Common myeloid progenitor, CD34-positive (primary cell): ENCODE data around the gene ZBTB48.
A peak's percentile ranks its signal among the peaks of the same experiment; 100 is the strongest.

ENCODE experiments used
- CTCF ChIA-PET: fragments of 350-600 bp; sonication (Branson Sonifier 250); formaldehyde crosslinking; loops from one replicate; lab custom pipeline; 2021; ENCODE audit warnings: antibody characterized with exemption; lab: Charles Lee
- POLR2A ChIA-PET: fragments of 350-600 bp; sonication (Branson Sonifier 250); formaldehyde crosslinking; loops from one replicate; lab custom pipeline; 2021; ENCODE audit warnings: antibody characterized with exemption; lab: Charles Lee
- DNase-seq, 3 donors: peaks; one replicate each; pipeline versions ENCODE4 v3.0.0 to v3.0.0-alpha.2; 2013
- H3K27ac ChIP-seq, 2 experiments: 1 replicate in 1 of 2; 2 replicates in 1 of 2; pipeline ENCODE4 v1.7.0; 2013; ENCODE audit warnings: inconsistent platforms in 2 of 2, low read length in 2 of 2, mild to moderate bottlenecking in 2 of 2, low read depth in 1 of 2, moderate library complexity in 1 of 2; ENCODE audit not compliant: severe bottlenecking in 2 of 2, insufficient read depth in 1 of 2, poor library complexity in 1 of 2
- H3K27me3 ChIP-seq, 5 experiments: replicated peaks in 2 of 5; 1 replicate in 3 of 5; 2 replicates in 2 of 5; pipeline versions ENCODE4 v1.6.1 to v1.7.0; 2013; ENCODE audit warnings: low read length in 4 of 5, mild to moderate bottlenecking in 2 of 5, moderate library complexity in 2 of 5, inconsistent platforms in 1 of 5; ENCODE audit not compliant: insufficient read depth in 5 of 5, control insufficient read depth in 4 of 5
- H3K36me3 ChIP-seq, 4 experiments: 1 replicate in 2 of 4; 2 replicates in 2 of 4; pipeline versions ENCODE4 v1.6.1 to v1.7.0; 2013; ENCODE audit warnings: low read length in 3 of 4, control low read depth in 1 of 4, mild to moderate bottlenecking in 1 of 4; ENCODE audit not compliant: control insufficient read depth in 4 of 4, insufficient read depth in 4 of 4
- H3K4me1 ChIP-seq, 4 experiments: 1 replicate in 3 of 4; 2 replicates in 1 of 4; pipeline versions ENCODE4 v1.6.1 to v1.7.1; 2013; ENCODE audit warnings: low read length in 3 of 4, mild to moderate bottlenecking in 3 of 4, control low read depth in 1 of 4, inconsistent platforms in 1 of 4, moderate library complexity in 1 of 4; ENCODE audit not compliant: control insufficient read depth in 4 of 4, insufficient read depth in 4 of 4; ENCODE audit errors: control extremely low read depth in 1 of 4
- H3K4me3 ChIP-seq, 7 experiments: 1 replicate in 4 of 7; 2 replicates in 3 of 7; pipeline versions ENCODE4 v1.5.1 to v1.7.0; 2013; ENCODE audit warnings: mild to moderate bottlenecking in 7 of 7, low read length in 6 of 7, moderate library complexity in 6 of 7, inconsistent platforms in 2 of 7, low read depth in 2 of 7, control low read depth in 1 of 7; ENCODE audit not compliant: insufficient read depth in 4 of 7, control insufficient read depth in 1 of 7; ENCODE audit errors: extremely low read depth in 1 of 7
- H3K9me3 ChIP-seq, 5 experiments: 1 replicate in 4 of 5; 2 replicates in 1 of 5; pipeline versions ENCODE4 v1.6.1 to v1.7.1; 2013; ENCODE audit warnings: low read length in 4 of 5, mild to moderate bottlenecking in 2 of 5, inconsistent platforms in 1 of 5, low read depth in 1 of 5, moderate library complexity in 1 of 5; ENCODE audit not compliant: control insufficient read depth in 4 of 5, insufficient read depth in 2 of 5; ENCODE audit errors: control extremely low read depth in 1 of 5
- WGBS: methylation state at CpG from one replicate; pipeline ENCODE4 v1.1.5; 2013; ENCODE audit not compliant: insufficient coverage; 5-methylcytosine and 5-hydroxymethylcytosine counted together

The ZBTB48 gene

GRCh38 chr1:6580593-6581409, 1.0 kb downstream of the ZBTB48 start:
- Histone ChIP-seq H3K9me3 (no peaks in the 10 kb centered on the region), H3K4me3 (peak overlapping the region; percentile 64 to 85 (median 76)), H3K27ac (peak overlapping the region; percentile 81 to 94), H3K4me1 (peaks cover 4 to 39% (median 34%) of the 10 kb centered on the region in 4 experiments), H3K27me3 (no peaks in the 10 kb centered on the region), H3K36me3 (peaks cover 0 to 9% (median 1%) of the 10 kb centered on the region in 4 experiments)
- peak; percentile 31 to 46 (median 32) for DNase-seq
- POLR2A ChIA-PET = interaction anchor here (0.6 to 1.3 kb wide), 5 partner anchors 19 to 28 kb away, joined by 3 to 11 read pairs (median 4); partner anchors contain the start of genes KLHL21 and TAS1R1
- WGBS = 37% methylated on average over 19 of the region's 19 CpGs
- CTCF ChIA-PET = interaction anchor here (0.8 to 2.6 kb wide), 11 partner anchors 9 to 66 kb away, joined by 3 to 12 read pairs (median 4); partner anchors contain the start of genes NOL9 and TAS1R1

DNA sequence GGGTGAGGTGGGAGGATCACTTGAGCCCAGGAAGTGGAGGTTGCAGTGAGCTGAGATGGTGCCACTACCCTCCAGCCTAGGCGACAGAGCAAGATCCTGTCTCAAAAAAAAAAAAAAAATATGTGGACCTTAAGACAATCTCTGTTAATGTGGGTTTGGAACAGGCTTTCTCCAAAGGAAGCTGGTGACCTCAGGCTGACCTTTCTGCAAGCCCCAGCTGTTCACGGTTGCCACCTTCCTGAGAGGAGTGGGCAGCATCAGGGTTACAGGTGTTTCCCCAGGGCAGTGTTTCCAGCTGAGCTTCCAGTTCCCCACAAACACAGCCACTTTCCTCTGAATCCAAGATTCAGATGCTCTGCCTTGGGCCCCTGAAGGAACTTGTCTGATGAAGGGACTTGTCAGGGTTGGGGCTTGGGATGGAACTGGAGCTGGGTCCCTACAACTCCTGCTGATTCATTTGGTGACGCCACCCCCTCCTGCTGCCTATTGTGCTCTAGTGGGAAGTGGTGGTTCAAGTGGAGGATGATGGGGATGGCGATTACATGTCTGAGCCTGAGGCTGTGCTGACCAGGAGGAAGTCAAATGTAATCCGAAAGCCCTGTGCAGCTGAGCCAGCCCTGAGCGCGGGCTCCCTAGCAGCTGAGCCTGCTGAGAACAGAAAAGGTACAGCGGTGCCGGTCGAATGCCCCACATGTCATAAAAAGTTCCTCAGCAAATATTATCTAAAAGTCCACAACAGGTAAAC, 1.9 kb downstream of the ZBTB48 start:
- Histone ChIP-seq H3K27ac (peak overlapping the region in 1 of 2 experiments; percentile 94), H3K9me3 (no peaks in the 10 kb centered on the region), H3K4me1 (peaks cover 4 to 44% (median 39%) of the 10 kb centered on the region in 4 experiments), H3K27me3 (no peaks in the 10 kb centered on the region), H3K36me3 (peaks cover 0 to 18% (median 3%) of the 10 kb centered on the region in 4 experiments), H3K4me3 (peak overlapping the region in 4 of 7 experiments; percentile 20 to 84 (median 66))
- DNase-seq = peak; percentile 31 to 50 (median 50)
- WGBS = 5% methylated on average over 6 of the region's 10 CpGs
- ChIA-PET POLR2A (interaction anchor here (0.6 to 1.3 kb wide), 3 partner anchors 18 to 26 kb away, joined by 3 to 8 read pairs (median 4); no protein-coding TSS in a partner anchor), CTCF (interaction anchor here (0.8 to 2.6 kb wide), 7 partner anchors 10 to 50 kb away, joined by 3 to 12 read pairs (median 4); no protein-coding TSS in a partner anchor)

DNA sequence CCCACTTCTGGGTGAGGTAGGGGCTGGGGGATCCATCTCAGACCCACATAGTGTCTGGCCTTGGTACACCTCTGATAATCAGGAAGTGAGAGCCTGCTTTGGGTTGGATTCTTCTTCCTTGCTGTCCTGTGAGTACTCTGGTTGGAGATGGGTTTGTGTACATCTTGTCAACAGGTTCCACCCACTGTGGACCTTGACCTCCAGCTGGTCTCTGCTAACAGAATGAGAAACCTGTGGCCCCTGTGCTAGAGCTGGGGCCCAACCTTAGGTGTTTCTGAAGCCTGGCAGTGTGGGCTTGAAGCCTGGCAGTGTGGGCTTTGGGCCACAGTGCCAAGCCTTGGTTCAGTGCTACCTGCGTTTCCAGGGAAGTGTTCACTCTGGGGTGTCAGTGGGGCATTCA, 2.6 kb downstream of the ZBTB48 start:
- peaks cover 4 to 50% (median 45%) of the 10 kb centered on the region in 4 experiments for H3K4me1 ChIP-seq
- H3K27me3 ChIP-seq = no peaks in the 10 kb centered on the region
- H3K4me3 ChIP-seq = peak overlapping the region in 3 of 7 experiments; percentile 1 to 61 (median 39)
- H3K9me3 ChIP-seq = no peaks in the 10 kb centered on the region
- no peak for DNase-seq
- H3K27ac ChIP-seq = peak overlapping the region in 1 of 2 experiments; percentile 35
- no CpG with 5 or more reads among the region's 1 CpG for WGBS
- peaks cover 0 to 24% (median 6%) of the 10 kb centered on the region in 4 experiments for H3K36me3 ChIP-seq
- POLR2A ChIA-PET = interaction anchor here (1.2 to 1.3 kb wide), 2 partner anchors 18 to 19 kb away, joined by 4 to 8 read pairs; no protein-coding TSS in a partner anchor
- CTCF ChIA-PET = interaction anchor here (1.0 to 1.3 kb wide), 4 partner anchors 9 to 52 kb away, joined by 3 to 7 read pairs (median 4); no protein-coding TSS in a partner anchor

- WGBS = 87% methylated on average over 18 of the region's 21 CpGs
- ChIA-PET CTCF (interaction anchor here (1.4 kb wide), 1 partner anchor 16 kb away, joined by 5 read pairs; no protein-coding TSS in a partner anchor), POLR2A (no interaction called here)
- peaks cover 0 to 44% (median 18%) of the 10 kb centered on the region in 4 experiments for H3K36me3 ChIP-seq
- no peak overlapping the region for H3K27ac ChIP-seq
- H3K9me3 ChIP-seq = no peaks in the 10 kb centered on the region
- H3K4me3 ChIP-seq = no peak overlapping the region
- peak in 2 of 3 donors; percentile 44 to 45 for DNase-seq
- peaks cover 4 to 67% (median 57%) of the 10 kb centered on the region in 4 experiments for H3K4me1 ChIP-seq
- H3K27me3 ChIP-seq = no peaks in the 10 kb centered on the region
Observed at GRCh38 chr1:6584126-6585080, 4.6 kb downstream of the ZBTB48 start.

DNA sequence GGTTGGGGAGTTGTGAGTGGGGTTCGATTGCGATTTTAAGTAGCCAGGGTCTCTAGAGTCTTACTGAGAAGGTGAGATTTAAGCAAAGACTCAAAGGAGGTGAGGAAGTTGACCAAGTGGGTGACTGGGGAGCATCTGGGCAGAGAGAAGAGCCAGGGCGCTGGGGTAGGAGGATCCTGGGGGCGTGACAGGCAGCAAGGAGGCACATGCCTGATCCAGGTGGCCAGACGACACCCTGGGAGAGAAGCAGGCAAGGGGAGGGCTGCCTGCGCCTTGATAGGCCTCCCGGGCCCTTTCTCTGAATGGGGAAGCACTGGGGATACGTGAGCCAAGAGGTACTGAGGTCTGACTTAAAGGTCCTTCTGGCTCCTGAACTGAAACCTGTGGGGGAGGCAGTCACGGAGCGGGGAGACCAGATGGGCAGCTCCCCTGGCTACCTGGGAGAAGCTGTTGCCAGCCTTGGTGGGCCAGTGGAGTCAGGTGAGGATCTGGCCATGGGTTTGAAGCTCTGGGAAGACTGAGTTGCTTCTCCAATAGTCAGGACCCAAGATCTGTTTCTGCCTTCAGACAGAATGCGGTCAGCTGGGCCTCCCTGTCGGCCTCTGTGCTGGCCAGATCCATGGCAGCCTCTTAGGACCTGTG, 5.4 kb downstream of the ZBTB48 start:
- no peak overlapping the region for H3K4me3 ChIP-seq
- 97% methylated on average over 12 of the region's 12 CpGs for WGBS
- H3K27ac ChIP-seq = no peak overlapping the region
- H3K36me3 ChIP-seq = peaks cover 0 to 52% (median 23%) of the 10 kb centered on the region in 4 experiments
- no peaks in the 10 kb centered on the region for H3K9me3 ChIP-seq
- H3K27me3 ChIP-seq = no peaks in the 10 kb centered on the region
- CTCF ChIA-PET = no interaction called here
- POLR2A ChIA-PET = no interaction called here
- peaks cover 4 to 71% (median 63%) of the 10 kb centered on the region in 4 experiments for H3K4me1 ChIP-seq
- no peak for DNase-seq
